H1 (cell line): ENCODE measurements around the gene USF1. TPM values are rescaled to one million over a fixed set of nuclear protein-coding genes. Genes with fewer than 3 reads are reported as not detected.

Source experiments
- CTCF ChIA-PET: fragments of 300-600 bp; sonication (Branson Sonifier 250); formaldehyde crosslinking; loops from one replicate; lab custom pipeline; 2021; ENCODE audit not compliant: partially characterized antibody; lab: Charles Lee
- POLR2A ChIA-PET: fragments of 300-600 bp; sonication (Branson Sonifier 250); formaldehyde crosslinking; loops from one replicate; lab custom pipeline; 2021; ENCODE audit warnings: inconsistent platforms; ENCODE audit not compliant: partially characterized antibody; lab: Charles Lee
- DNase-seq, 2 experiments: peaks; one replicate each; pipeline versions ENCODE4 v3.0.0 to v3.0.0-alpha.2; 2010 to 2022; ENCODE audit warnings: low spot score in 2 of 2, low read depth in 1 of 2, mixed read lengths in 1 of 2
- FAIRE-seq: peaks from 2 replicates; lab custom pipeline; 2011; peaks lifted over from hg19 to GRCh38; lab: Jason Lieb, UNC
- H2AFZ ChIP-seq: 2 replicates; pipeline ENCODE4 v1.8.1; 2012; ENCODE audit warnings: low read length, inconsistent platforms
- H2AK5ac ChIP-seq: 2 replicates; pipeline ENCODE4 v1.6.1; 2013; ENCODE audit warnings: low read depth, low read length
- H2BK120ac ChIP-seq: replicated peaks from 2 replicates; pipeline ENCODE3; 2013; ENCODE audit warnings: low read depth, low read length, inconsistent platforms
- H2BK12ac ChIP-seq: 2 replicates; pipeline ENCODE4 v1.6.1; 2013; ENCODE audit warnings: low read depth, low read length
- H2BK15ac ChIP-seq: 2 replicates; pipeline ENCODE4 v1.6.1; 2013; ENCODE audit warnings: low read length
- H2BK20ac ChIP-seq: 2 replicates; pipeline ENCODE4 v1.6.1; 2013; ENCODE audit warnings: low read length
- H2BK5ac ChIP-seq: 2 replicates; pipeline ENCODE4 v1.6.1; 2013; ENCODE audit warnings: low read depth, low read length
- H3K14ac ChIP-seq: 2 replicates; pipeline ENCODE4 v1.6.1; 2013; ENCODE audit warnings: inconsistent platforms; ENCODE audit not compliant: insufficient read length
- H3K18ac ChIP-seq: 2 replicates; pipeline ENCODE4 v1.6.1; 2013; ENCODE audit warnings: low read length; ENCODE audit errors: extremely low read depth
- H3K23ac ChIP-seq: 2 replicates; pipeline ENCODE4 v1.6.1; 2013; ENCODE audit warnings: inconsistent platforms; ENCODE audit not compliant: insufficient read length
- H3K23me2 ChIP-seq: 2 replicates; pipeline ENCODE4 v1.6.1; 2013; ENCODE audit warnings: low read depth, low read length
- H3K27ac ChIP-seq: 2 replicates; pipeline ENCODE4 v1.6.1; 2011; ENCODE audit warnings: low read depth, low read length, inconsistent platforms
- H3K27me3 ChIP-seq, 4 experiments: replicated peaks in 1 of 4; 1 replicate in 1 of 4; 2 replicates in 3 of 4; pipeline versions ENCODE4 v1.6.1 to v1.8.1; 2011 to 2013; ENCODE audit warnings: low read length in 3 of 4, mild to moderate bottlenecking in 3 of 4, inconsistent platforms in 2 of 4, mixed read lengths in 2 of 4, moderate library complexity in 1 of 4; ENCODE audit not compliant: control insufficient read depth in 3 of 4, insufficient read depth in 3 of 4; ENCODE audit errors: extremely low read depth in 1 of 4
- H3K36me3 ChIP-seq, 4 experiments: 2 replicates each; pipeline versions ENCODE4 v1.6.1 to v1.8.1; 2011 to 2013; ENCODE audit warnings: mild to moderate bottlenecking in 4 of 4, low read length in 3 of 4, moderate library complexity in 2 of 4, control low read depth in 1 of 4, inconsistent platforms in 1 of 4; ENCODE audit not compliant: insufficient read depth in 4 of 4, control insufficient read depth in 2 of 4
- H3K4ac ChIP-seq: replicated peaks from 2 replicates; pipeline ENCODE3; 2013; ENCODE audit warnings: low read length, low read depth, mixed read lengths, inconsistent platforms; ENCODE audit not compliant: insufficient read length
- H3K4me1 ChIP-seq, 4 experiments: replicated peaks in 1 of 4; 1 replicate in 1 of 4; 2 replicates in 3 of 4; pipeline versions ENCODE4 v1.6.1 to v1.8.1; 2011 to 2013; ENCODE audit warnings: low read length in 3 of 4, inconsistent platforms in 2 of 4, mixed read lengths in 1 of 4; ENCODE audit not compliant: insufficient read depth in 4 of 4, control insufficient read depth in 3 of 4
- H3K4me2 ChIP-seq, 2 experiments: 2 replicates each; pipeline versions ENCODE4 v1.6.1 to v1.8.1; 2011 to 2013; ENCODE audit warnings: low read depth in 2 of 2, low read length in 2 of 2, control low read depth in 1 of 2, inconsistent platforms in 1 of 2, mild to moderate bottlenecking in 1 of 2; ENCODE audit not compliant: insufficient read depth in 1 of 2
- H3K4me3 ChIP-seq, 4 experiments: fragments of 200-600, 300-600 bp in 1 of 4; sonication (generic), shearing (Covaris generic), sonication (Bioruptor Twin) in 1 of 4; 2 replicates each; pipeline versions ENCODE4 v1.5.1 to v1.8.1; 2011 to 2016; ENCODE audit warnings: low read length in 4 of 4, low read depth in 3 of 4, control low read depth in 2 of 4, inconsistent platforms in 2 of 4, mild to moderate bottlenecking in 2 of 4, mixed read lengths in 1 of 4, moderate library complexity in 1 of 4; ENCODE audit not compliant: insufficient read depth in 2 of 4; ENCODE audit errors: extremely low read depth in 1 of 4
- H3K56ac ChIP-seq: replicated peaks from 2 replicates; pipeline ENCODE3; 2013; ENCODE audit warnings: low read depth, mild to moderate bottlenecking, mixed read lengths, low read length, inconsistent platforms; ENCODE audit not compliant: insufficient read length
- H3K79me1 ChIP-seq: 2 replicates; pipeline ENCODE4 v1.6.1; 2013; ENCODE audit warnings: low read depth, low read length, control low read depth
- H3K79me2 ChIP-seq, 2 experiments: 2 replicates each; pipeline versions ENCODE4 v1.6.1 to v1.8.1; 2012 to 2013; ENCODE audit warnings: low read length in 2 of 2, mild to moderate bottlenecking in 2 of 2, inconsistent platforms in 1 of 2; ENCODE audit not compliant: insufficient read depth in 2 of 2, control insufficient read depth in 1 of 2
- H3K9ac ChIP-seq, 4 experiments: replicated peaks in 1 of 4; 1 replicate in 1 of 4; 2 replicates in 3 of 4; pipeline versions ENCODE4 v1.6.1 to v1.8.1; 2011 to 2013; ENCODE audit warnings: low read depth in 3 of 4, low read length in 3 of 4, control low read depth in 2 of 4, mild to moderate bottlenecking in 2 of 4, moderate library complexity in 2 of 4, inconsistent platforms in 1 of 4; ENCODE audit errors: extremely low read depth in 1 of 4
- H3K9me3 ChIP-seq, 2 experiments: 2 replicates each; pipeline versions ENCODE4 v1.6.1 to v1.8.1; 2012 to 2013; ENCODE audit warnings: mild to moderate bottlenecking in 2 of 2, moderate library complexity in 2 of 2, control low read depth in 1 of 2, inconsistent platforms in 1 of 2, low read depth in 1 of 2, low read length in 1 of 2, mixed read lengths in 1 of 2; ENCODE audit not compliant: insufficient read depth in 2 of 2
- H4K20me1 ChIP-seq, 2 experiments: replicated peaks in 1 of 2; 2 replicates each; pipeline versions ENCODE3 to v1.8.1; 2011 to 2013; ENCODE audit warnings: inconsistent platforms in 2 of 2, low read length in 2 of 2, mild to moderate bottlenecking in 1 of 2; ENCODE audit not compliant: insufficient read depth in 2 of 2, control insufficient read depth in 1 of 2
- H4K5ac ChIP-seq: 2 replicates; pipeline ENCODE4 v1.6.1; 2013; ENCODE audit warnings: low read length, low read depth, mixed read lengths, inconsistent platforms; ENCODE audit not compliant: insufficient read length
- H4K8ac ChIP-seq: 2 replicates; pipeline ENCODE4 v1.8.0; 2013; ENCODE audit warnings: mild to moderate bottlenecking, moderate library complexity, low read length, inconsistent platforms; ENCODE audit not compliant: insufficient read depth; ENCODE audit errors: extremely low read depth
- H4K91ac ChIP-seq: replicated peaks from 2 replicates; pipeline ENCODE3; 2013; ENCODE audit warnings: low read length, mixed read lengths, inconsistent platforms; ENCODE audit not compliant: insufficient read length
- ATF2 ChIP-seq: IDR thresholded peaks from 2 replicates; pipeline ENCODE4 v1.6.1; 2012; ENCODE audit warnings: low read length, inconsistent platforms
- BACH1 ChIP-seq: IDR thresholded peaks from 2 replicates; pipeline ENCODE4 v1.6.1; 2012; ENCODE audit warnings: low read length, improper control_type of control experiment
- BRCA1 ChIP-seq: IDR thresholded peaks from 2 replicates; pipeline ENCODE4 v1.6.1; 2012; ENCODE audit warnings: low read depth, low read length, improper control_type of control experiment
- CHD2 ChIP-seq: IDR thresholded peaks from 2 replicates; pipeline ENCODE4 v1.6.1; 2012; ENCODE audit warnings: low read length, improper control_type of control experiment
- HDAC6 ChIP-seq: IDR thresholded peaks from one replicate; pipeline ENCODE4 v1.7.1; 2012; ENCODE audit warnings: low read depth, mild to moderate bottlenecking, inconsistent platforms, low read length, moderate library complexity
- NRF1 ChIP-seq: IDR thresholded peaks from 2 replicates; pipeline ENCODE4 v1.6.1; 2011; ENCODE audit warnings: mild to moderate bottlenecking, low read depth, low read length, improper control_type of control experiment
- POLR2A ChIP-seq, 2 experiments: IDR thresholded peaks; 1 replicate in 1 of 2; 2 replicates in 1 of 2; pipeline ENCODE4 v1.6.1; 2011; ENCODE audit warnings: low read depth in 2 of 2, low read length in 2 of 2, mild to moderate bottlenecking in 2 of 2; ENCODE audit errors: control extremely low read depth in 1 of 2
- WGBS, 2 experiments: shearing (Covaris generic) in 1 of 2; methylation state at CpG; one replicate each; pipeline versions ENCODE4 v1.1.6 to v1.1.7; 2013 to 2015; ENCODE audit warnings: low lambda C conversion rate in 2 of 2, mixed read lengths in 2 of 2, inconsistent platforms in 1 of 2, low coverage in 1 of 2, missing lambda C conversion rate in 1 of 2; ENCODE audit not compliant: insufficient replicate concordance in 2 of 2, insufficient coverage in 1 of 2, insufficient read length in 1 of 2; ENCODE audit errors: extremely low coverage in 1 of 2, missing lambda C conversion rate in 1 of 2; 5-methylcytosine and 5-hydroxymethylcytosine counted together
- polyA plus RNA-seq, 7 experiments: library from polyadenylated mRNA; depleted of rRNA in 3 of 7; stranded (reverse) in 5 of 7; unstranded in 2 of 7; fragments of >200 nt in 5 of 7; fragments of 200-250 nt in 2 of 7; gene quantifications; 1 replicate in 5 of 7; 2 replicates in 1 of 7; 4 replicates in 1 of 7; pipeline versions ENCODE4 v1.2.1 to v1.2.3, GENCODE V29; 2011 to 2013; ENCODE audit warnings: missing spikeins in 2 of 7, mixed read lengths in 2 of 7
- total RNA-seq: library from RNA; stranded (reverse); fragmentation: NEBNext Ultra II Directional; extraction: Animal tissue kit (Norgen Biotek cat#: 25700); gene quantifications from 2 replicates; pipeline ENCODE4 v1.2.1, GENCODE V29; 2021

Gene USF1
- total and polyA plus RNA-seq, 2 of the 8 experiments (the other 6 are each of a cell fraction or from before 2014, with no cell fraction given), result 45.7 to 68.9 TPM

- no peak overlapping the region for H3K23ac ChIP-seq
- no peaks in the 10 kb centered on the region for H3K79me1 ChIP-seq
- TF ChIP-seq HDAC6, result no peak
- no peak for TF ChIP-seq BRCA1
- no peak for TF ChIP-seq BACH1
- TF ChIP-seq POLR2A (IDR thresholded peaks at IDR 0.05; ENCODE audit: control extremely low read depth in 1 of 2, low read depth in 2 of 2, low read length in 2 of 2), result no peak
- TF ChIP-seq NRF1, result no peak
- TF ChIP-seq CHD2, result no peak
- TF ChIP-seq ATF2, result no peak
- H4K20me1 ChIP-seq, result no peaks in the 10 kb centered on the region
- no peak overlapping the region for H3K9ac ChIP-seq
- no peak overlapping the region for H2BK120ac ChIP-seq
- no peak overlapping the region for H2BK20ac ChIP-seq
- no peak overlapping the region for H4K8ac ChIP-seq
- no peak overlapping the region for H4K5ac ChIP-seq
- no peaks in the 10 kb centered on the region for H3K23me2 ChIP-seq
- H3K18ac ChIP-seq, result no peak overlapping the region
- H3K9me3 ChIP-seq, result no peaks in the 10 kb centered on the region
- no peaks in the 10 kb centered on the region for H3K79me2 ChIP-seq
- no peak overlapping the region for H3K56ac ChIP-seq
- 0 out of 2 replicates have a peak overlapping the region, but pooled peaks have one; percentile 32 for H2BK15ac ChIP-seq
- H2AFZ ChIP-seq, result no peak overlapping the region
- H3K4me3 ChIP-seq, result no peak overlapping the region
- no peak overlapping the region for H3K4ac ChIP-seq
- FAIRE-seq (no peak), DNase-seq (no peak)
- no peak overlapping the region for H3K14ac ChIP-seq
- no peak overlapping the region for H4K91ac ChIP-seq
- no peak overlapping the region for H2AK5ac ChIP-seq
- H2BK5ac ChIP-seq, result peak overlapping the region; percentile 8; the same call in 1 of the 2 replicates
- 91% methylated on average over 8 of the region's 9 CpGs; no CpG with 5 or more reads in 1 of the 2 experiments for WGBS, 2 experiments
- H3K4me2 ChIP-seq, result no peak overlapping the region
- H3K27ac ChIP-seq, result no peak overlapping the region
- H3K27me3 ChIP-seq, result no peaks in the 10 kb centered on the region
- H3K4me1 ChIP-seq, result no peaks in the 10 kb centered on the region; a peak in 3 of 7 replicates
- H2BK12ac ChIP-seq, result no peak overlapping the region
- ChIA-PET POLR2A (no interaction called here), CTCF (interaction anchor here (0.6 to 17.8 kb wide), 3 partner anchors 20 to 73 kb away, joined by 3 to 282 read pairs (median 3); partner anchors contain the start of gene KLHDC9)
- no peaks in the 10 kb centered on the region for H3K36me3 ChIP-seq
Measured at GRCh38 chr1:161077426-161077825, 31.6 kb upstream of the USF1 start.
